Esophagus muscularis mucosa (tissue), 3 donors: ENCODE results near the gene PTPN1.

Source experiments
- CTCF ChIP-seq, 3 experiments: fragments of 200-600 bp in 2 of 3; fragments of 450-650 bp in 1 of 3; sonication (generic) in 2 of 3; IDR thresholded peaks; one replicate each; pipeline ENCODE4 v1.5.1; 2017 to 2019; ENCODE audit warnings: antibody characterized with exemption in 3 of 3, mild to moderate bottlenecking in 2 of 3, moderate library complexity in 1 of 3
- EP300 ChIP-seq: sonication (generic); formaldehyde crosslinking; IDR thresholded peaks from one replicate; pipeline ENCODE4 v1.6.1; 2017; ENCODE audit warnings: antibody characterized with exemption

- TF ChIP-seq CTCF (IDR thresholded peaks at IDR 0.05) (no peak), EP300 (no peak)
These were observed 15.8 kb upstream of the PTPN1 start for GRCh38 chr20:50494428-50494827.
